ENCODE data around the gene EYS.

Gene EYS

DNA sequence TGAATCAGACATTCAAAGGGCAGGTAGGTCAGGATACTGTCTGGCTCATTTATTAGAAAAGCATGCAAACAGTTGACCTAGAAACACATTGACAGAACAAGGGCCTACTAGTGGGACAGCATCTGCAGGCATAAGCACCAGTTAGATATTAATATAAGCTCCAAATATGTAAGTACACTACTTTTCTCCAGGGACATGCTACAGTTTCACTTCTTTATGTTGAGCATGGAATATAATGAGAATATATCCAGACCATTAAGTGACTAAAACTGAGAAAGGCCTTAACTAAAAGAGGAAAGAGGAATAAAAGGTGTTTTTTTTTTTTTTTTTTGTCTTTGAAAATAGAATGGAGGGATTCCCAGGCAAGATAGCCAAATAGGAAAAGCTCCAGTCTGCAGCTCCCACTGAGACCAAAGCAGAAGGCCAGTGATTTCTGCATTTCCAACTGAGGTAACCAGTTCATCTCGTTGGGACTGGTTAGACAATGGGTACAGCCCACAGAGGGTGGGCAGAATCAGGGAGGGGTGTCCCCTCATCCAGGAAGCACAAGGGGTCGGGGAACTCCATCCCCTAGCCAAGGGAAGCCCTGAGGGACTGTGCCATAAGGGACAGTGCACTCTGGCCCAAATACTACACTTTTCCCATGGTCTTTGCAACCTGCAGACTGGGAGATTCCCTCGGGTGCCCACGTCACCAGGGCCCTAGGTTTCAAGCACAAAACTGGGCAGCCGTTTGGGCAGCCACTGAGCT, 1819.8 kb downstream of the EYS start:
- H3K4me3 ChIP-seq (ENCODE audit: low read depth, low read length) = no peak overlapping the region
- DNase-seq (ENCODE audit: low read depth) = no peak
- TF ChIP-seq, protein P1, sequence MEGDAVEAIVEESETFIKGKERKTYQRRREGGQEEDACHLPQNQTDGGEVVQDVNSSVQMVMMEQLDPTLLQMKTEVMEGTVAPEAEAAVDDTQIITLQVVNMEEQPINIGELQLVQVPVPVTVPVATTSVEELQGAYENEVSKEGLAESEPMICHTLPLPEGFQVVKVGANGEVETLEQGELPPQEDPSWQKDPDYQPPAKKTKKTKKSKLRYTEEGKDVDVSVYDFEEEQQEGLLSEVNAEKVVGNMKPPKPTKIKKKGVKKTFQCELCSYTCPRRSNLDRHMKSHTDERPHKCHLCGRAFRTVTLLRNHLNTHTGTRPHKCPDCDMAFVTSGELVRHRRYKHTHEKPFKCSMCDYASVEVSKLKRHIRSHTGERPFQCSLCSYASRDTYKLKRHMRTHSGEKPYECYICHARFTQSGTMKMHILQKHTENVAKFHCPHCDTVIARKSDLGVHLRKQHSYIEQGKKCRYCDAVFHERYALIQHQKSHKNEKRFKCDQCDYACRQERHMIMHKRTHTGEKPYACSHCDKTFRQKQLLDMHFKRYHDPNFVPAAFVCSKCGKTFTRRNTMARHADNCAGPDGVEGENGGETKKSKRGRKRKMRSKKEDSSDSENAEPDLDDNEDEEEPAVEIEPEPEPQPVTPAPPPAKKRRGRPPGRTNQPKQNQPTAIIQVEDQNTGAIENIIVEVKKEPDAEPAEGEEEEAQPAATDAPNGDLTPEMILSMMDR (IDR thresholded peaks at IDR 0.05; ENCODE audit: insufficient read depth, low read depth, low read length, missing control alignments) = no peak

DNA sequence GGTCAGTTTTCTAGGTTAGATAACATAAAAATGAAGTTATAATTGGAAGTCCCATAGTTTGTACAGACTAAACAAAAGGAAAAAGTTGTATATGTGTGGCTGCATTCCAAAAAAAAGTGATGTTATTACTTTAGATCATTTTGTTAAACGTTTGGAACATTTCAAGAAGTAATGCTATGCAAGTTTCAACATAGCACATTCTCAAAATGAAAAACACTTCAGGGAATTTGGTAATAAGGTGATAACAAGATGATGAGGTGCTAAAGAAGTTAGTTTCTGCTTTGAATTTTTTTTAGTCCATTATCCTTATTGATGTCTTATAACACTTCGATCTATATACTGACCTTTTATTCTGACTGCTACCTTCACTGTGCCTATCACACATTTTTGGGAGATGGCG, 1820.7 kb downstream of the EYS start:
- DNase-seq (ENCODE audit: low read depth) = no peak
- TF ChIP-seq, protein P1 (IDR thresholded peaks at IDR 0.05; ENCODE audit: insufficient read depth, low read depth, low read length, missing control alignments) = no peak
- H3K4me3 ChIP-seq (ENCODE audit: low read depth, low read length) = no peak overlapping the region

DNA sequence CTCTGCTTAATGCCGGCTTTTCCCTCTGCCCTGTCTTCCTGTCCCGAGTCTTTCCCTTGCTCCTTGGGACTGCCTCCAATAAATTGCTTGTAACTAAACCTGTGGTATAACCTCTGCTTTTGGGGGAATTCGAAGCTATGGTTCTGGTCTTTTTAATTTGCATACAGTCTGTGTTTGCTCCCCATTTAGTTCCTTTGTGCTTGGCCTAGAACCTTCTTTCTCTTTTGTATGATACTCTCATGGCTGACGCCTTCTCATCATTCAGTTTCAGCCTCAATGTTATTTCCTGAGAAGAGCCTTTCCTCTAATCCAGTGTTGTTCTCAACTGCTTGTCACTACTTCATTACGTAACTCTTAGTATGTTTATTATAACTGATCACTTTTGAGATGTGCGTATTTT, 1823.4 kb downstream of the EYS start:
- TF ChIP-seq, protein P1 (IDR thresholded peaks at IDR 0.05; ENCODE audit: insufficient read depth, low read depth, low read length, missing control alignments) = no peak
- H3K4me3 ChIP-seq (ENCODE audit: low read depth, low read length) = no peak overlapping the region
- peak; percentile 14 for DNase-seq (ENCODE audit: low read depth)

DNA sequence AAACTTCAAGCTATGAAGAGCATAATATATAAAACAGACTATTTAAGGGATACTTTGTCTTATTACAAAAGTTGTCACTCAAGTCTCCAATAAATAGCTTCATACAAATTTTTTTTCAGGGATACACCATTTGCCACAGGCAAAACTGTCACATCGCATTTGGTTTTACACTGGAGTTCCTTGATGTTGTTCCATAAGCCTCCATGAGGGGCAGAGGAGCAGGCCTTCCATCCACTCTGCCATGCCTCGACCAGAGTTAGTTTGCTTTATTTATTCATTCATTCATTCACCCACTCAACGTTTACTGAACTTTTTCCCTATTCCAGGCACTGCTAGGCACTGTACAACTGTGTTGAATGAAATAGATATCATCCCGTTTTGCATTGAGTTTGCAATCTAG, 1824.8 kb downstream of the EYS start:
- DNase-seq (ENCODE audit: low read depth) = no peak
- TF ChIP-seq, protein P1 (IDR thresholded peaks at IDR 0.05; ENCODE audit: insufficient read depth, low read depth, low read length, missing control alignments) = peak; percentile 18
- H3K4me3 ChIP-seq (ENCODE audit: low read depth, low read length) = no peak overlapping the region

DNA sequence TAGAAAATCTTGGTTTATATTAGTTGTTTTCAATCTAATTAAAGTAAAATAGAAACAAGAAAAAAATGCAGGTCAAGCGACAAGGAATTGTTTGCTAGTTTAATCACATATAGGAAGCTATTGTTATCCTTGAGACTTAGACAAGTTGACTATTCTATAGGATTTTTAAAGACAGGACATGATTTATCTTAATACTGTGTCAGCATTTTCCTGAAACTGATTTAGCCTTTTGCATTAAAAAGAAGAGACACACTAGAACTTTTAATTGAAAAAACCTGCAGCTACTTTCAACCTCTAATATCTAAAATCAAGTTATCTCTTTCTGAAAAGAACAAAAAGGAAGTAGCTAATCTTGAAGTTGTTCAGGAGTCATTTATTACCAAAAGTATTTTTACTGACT, 1825.2 kb downstream of the EYS start:
- H3K4me3 ChIP-seq (ENCODE audit: low read depth, low read length) = no peak overlapping the region
- no peak for DNase-seq (ENCODE audit: low read depth)
- TF ChIP-seq, protein P1 (IDR thresholded peaks at IDR 0.05; ENCODE audit: insufficient read depth, low read depth, low read length, missing control alignments) = no peak

- TF ChIP-seq, protein P1 (IDR thresholded peaks at IDR 0.05; ENCODE audit: insufficient read depth, low read depth, low read length, missing control alignments) = no peak
- no peak overlapping the region for H3K4me3 ChIP-seq (ENCODE audit: low read depth, low read length)
- no peak for DNase-seq (ENCODE audit: low read depth)
Observed at GRCh38 chr6:63872233-63872632, 1834.8 kb downstream of the EYS start.

GRCh38 chr6:63868351-63868750, 1838.7 kb downstream of the EYS start:
- TF ChIP-seq, protein P1 (IDR thresholded peaks at IDR 0.05; ENCODE audit: insufficient read depth, low read depth, low read length, missing control alignments) = no peak
- no peak overlapping the region for H3K4me3 ChIP-seq (ENCODE audit: low read depth, low read length)
- no peak for DNase-seq (ENCODE audit: low read depth)
